T47D (cell line): Measurements from ENCODE around the gene NFYA.

Source experiments
- DNase-seq, 2 experiments: peaks; one replicate each; pipeline versions ENCODE4 v3.0.0 to v3.0.0-alpha.2; 2011 to 2012; ENCODE audit warnings: low read depth in 1 of 2, low spot score in 1 of 2
- JUND ChIP-seq: IDR thresholded peaks from 2 replicates; pipeline ENCODE4 v1.6.1; 2012; ENCODE audit warnings: low read depth
- in situ Hi-C: cut with HindIII; loops from 2 replicates; pipeline ENCODE4 v1.10.0; 2016; ENCODE audit warnings: low sequenced_read_pairs, low pct_unique_long_range_greater_than_20kb

NFYA gene

DNA sequence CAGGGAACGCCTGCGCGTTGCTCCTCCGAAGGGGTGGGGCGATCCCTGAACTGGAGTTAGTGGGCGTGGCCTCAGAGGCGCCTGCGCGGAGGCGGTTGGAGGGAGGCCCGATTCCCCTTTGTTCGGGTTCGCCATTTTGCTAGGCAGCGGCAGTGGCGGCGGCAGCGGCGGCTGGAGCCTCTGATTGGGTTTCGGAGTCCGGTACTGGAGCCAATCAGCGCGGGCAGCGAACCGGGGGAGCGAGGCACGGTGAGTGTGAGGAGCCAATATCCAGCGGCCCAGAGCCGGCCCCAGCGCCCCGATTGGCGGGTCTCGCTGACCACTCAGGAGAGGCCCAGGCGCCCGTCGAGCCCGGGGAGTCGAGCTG lies at the start of gene NFYA:
Gene NFYA, plus strand, starts transcription at position 139 of the 367 bp plus-strand sequence. CDS start 6,116 bp downstream, outside the sequence.
- in situ Hi-C loops = no loop called here
- TF ChIP-seq JUND = no peak
- peak in 1 of 2 experiments; percentile 95 for DNase-seq

GRCh38 chr6:41023114-41023513 lies 49.7 kb upstream of the NFYA start:
- in situ Hi-C loops = no loop called here
- DNase-seq = no peak
- no peak for TF ChIP-seq JUND

DNA sequence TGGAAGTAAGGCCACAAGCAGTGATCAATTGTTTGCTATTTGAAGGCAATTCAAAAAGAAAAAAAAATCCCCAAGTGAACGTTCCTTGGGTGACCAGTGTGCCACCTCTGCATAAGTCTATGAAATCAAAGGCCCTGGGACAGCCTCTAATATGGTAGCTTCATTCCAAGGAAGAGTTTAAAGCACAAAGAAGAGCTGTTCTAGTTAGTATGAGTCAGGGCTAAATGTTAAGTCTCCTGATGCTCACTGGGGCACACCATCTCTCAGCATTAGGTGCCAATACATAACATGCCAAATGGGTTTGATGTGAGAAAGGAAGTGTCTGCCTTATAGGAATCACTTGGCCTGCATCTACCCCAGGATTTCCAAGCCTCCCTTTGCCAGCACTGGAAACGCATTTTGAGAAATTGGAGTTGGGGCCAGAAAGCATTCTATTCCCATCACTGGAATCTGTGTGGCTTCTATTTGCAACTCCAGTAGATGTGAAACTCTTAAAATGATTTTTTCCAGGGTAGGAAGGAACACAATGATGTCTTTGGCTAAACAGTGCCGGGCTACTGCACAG lies 46.7 kb upstream of the NFYA start:
- no peak for DNase-seq
- in situ Hi-C loops = no loop called here
- TF ChIP-seq JUND = no peak

DNA sequence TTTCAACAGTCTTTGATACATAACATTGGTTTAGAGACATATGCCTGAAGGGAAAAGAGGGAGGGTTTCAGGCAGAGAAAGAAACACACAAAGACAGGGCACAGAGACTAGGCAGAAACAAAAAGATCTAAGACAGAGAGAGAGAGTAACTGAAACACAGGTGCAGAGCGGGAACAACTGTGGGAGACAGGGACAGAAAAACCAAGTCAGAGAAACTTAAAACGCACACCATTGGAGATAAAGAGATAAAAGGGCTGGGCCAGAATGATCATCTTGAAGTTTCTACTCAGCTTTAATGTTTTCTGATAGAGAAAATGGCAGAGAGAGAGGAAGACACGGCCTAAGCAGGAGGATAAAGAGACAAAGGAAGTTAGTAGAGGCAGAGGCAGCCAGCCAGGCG lies 45.5 kb upstream of the NFYA start:
- in situ Hi-C loops = no loop called here

DNA sequence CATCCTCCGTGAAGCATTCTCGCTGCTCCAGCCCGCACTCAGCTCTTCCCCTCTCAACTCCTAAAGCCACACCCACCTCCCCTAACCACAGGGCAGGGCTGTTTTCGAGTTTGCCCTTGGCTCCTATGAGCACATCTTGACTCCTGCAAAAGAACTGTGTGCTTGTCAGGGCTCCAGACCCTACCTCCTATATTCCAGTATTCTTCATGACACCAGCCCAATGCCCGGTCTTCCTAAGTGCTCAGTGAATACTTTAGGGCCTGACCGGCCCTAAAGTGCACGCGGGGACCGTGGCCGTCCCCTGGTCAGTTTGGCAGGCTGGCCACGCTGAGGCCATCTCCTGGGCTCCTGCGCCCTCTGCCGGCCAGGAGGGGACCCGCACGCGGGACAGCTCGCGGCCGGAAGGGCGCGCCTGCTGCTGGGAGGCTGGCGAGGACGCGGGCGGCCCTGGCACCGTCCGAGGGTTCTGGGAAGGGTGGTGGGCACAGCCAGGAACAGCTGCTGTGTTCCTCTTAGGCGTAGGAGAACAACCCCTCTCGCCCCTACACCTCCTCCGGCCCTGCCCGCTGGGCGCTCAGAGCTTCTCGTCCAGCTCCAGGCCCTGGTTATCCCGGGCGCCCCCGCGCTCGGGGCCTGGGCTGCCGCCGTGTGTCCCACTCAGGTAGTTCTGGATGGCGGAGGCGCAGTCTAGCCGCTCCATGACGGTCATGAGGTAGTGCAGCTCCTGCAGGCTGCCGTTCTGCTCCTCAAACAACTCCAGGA lies 44.8 kb upstream of the NFYA start:
- peak; percentile 77 for DNase-seq
- no peak for TF ChIP-seq JUND
- in situ Hi-C loops = no loop called here

More for the DNA sequence above, 45.5 kb upstream of the NFYA start:
- no peak for DNase-seq
- TF ChIP-seq JUND = no peak

- no peak for TF ChIP-seq JUND
- peak; percentile 30 to 35 for DNase-seq
- in situ Hi-C loops = no loop called here
Measured at GRCh38 chr6:41028561-41029412, 44.0 kb upstream of the NFYA start.

- no peak for DNase-seq
- no peak for TF ChIP-seq JUND
- in situ Hi-C loops = no loop called here
Measured at GRCh38 chr6:41032830-41033229, 39.9 kb upstream of the NFYA start.

DNA sequence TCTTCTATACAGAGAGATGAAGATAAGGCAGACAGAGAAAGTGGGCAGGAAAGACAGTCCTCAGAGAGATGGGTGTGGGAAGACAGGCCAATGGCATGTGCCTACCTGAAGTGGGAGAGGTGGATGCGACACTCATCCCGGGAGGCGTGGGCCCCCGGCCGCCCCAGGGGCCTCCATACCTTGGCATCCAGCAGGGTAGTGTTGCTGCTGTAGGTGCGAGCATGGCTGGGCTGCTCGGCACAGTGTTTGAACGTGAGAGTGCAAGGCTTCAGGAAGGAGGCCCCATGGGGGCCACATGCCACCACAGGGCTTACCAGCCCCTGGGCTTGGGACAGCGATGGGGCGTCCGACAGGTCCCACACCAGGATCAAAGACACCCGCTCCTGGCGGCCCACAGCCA lies 39.0 kb upstream of the NFYA start:
- no peak for TF ChIP-seq JUND
- in situ Hi-C loops = no loop called here

DNA sequence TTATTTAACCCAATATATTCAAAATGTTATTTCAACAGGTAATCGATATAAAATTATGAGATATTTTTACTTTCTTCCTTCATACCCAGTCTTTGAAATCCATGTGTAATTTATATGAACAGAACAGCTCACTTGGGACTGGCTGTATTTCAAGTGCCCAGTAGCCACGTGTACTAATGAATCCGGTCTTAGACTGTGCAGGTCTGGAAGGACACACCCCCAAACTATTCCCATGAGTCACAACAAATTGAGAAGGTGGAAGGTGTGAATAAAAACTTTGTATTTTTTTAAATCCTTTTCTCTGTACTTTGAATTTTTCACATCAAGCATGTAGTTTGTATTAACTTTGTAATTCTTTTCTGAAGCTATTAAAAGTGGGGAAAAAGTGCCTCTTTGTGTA lies 36.6 kb upstream of the NFYA start:
- no peak for DNase-seq
- in situ Hi-C loops = no loop called here
- TF ChIP-seq JUND = no peak

More for the DNA sequence above, 39.0 kb upstream of the NFYA start:
- DNase-seq = no peak

GRCh38 chr6:41036601-41037000 lies 36.2 kb upstream of the NFYA start:
- no peak for DNase-seq
- in situ Hi-C loops = no loop called here
- no peak for TF ChIP-seq JUND

GRCh38 chr6:41037107-41037900 lies 35.5 kb upstream of the NFYA start:
- no peak for DNase-seq
- TF ChIP-seq JUND = no peak
- in situ Hi-C loops = no loop called here

- no peak for TF ChIP-seq JUND
- no peak for DNase-seq
- in situ Hi-C loops = no loop called here
Measured at GRCh38 chr6:41038205-41038604, 34.6 kb upstream of the NFYA start.
